Prostate gland (tissue), 2 donors: ENCODE measurements around the gene DNM3.
A peak's percentile ranks its signal among the peaks of the same experiment; 100 is the strongest.

Experiments used
- CTCF ChIP-seq, 4 experiments: fragments of 200-600 bp in 2 of 4; fragments of 450-650 bp in 2 of 4; sonication (generic) in 2 of 4; IDR thresholded peaks; 1 replicate in 3 of 4; 2 replicates in 1 of 4; pipeline ENCODE4 v1.5.1; 2016 to 2019; ENCODE audit warnings: antibody characterized with exemption in 4 of 4, mild to moderate bottlenecking in 2 of 4, moderate library complexity in 2 of 4
- POLR2AphosphoS5 ChIP-seq: sonication (generic); formaldehyde crosslinking; IDR thresholded peaks from one replicate; pipeline ENCODE4 v1.6.1; 2017; ENCODE audit warnings: antibody characterized with exemption

DNA sequence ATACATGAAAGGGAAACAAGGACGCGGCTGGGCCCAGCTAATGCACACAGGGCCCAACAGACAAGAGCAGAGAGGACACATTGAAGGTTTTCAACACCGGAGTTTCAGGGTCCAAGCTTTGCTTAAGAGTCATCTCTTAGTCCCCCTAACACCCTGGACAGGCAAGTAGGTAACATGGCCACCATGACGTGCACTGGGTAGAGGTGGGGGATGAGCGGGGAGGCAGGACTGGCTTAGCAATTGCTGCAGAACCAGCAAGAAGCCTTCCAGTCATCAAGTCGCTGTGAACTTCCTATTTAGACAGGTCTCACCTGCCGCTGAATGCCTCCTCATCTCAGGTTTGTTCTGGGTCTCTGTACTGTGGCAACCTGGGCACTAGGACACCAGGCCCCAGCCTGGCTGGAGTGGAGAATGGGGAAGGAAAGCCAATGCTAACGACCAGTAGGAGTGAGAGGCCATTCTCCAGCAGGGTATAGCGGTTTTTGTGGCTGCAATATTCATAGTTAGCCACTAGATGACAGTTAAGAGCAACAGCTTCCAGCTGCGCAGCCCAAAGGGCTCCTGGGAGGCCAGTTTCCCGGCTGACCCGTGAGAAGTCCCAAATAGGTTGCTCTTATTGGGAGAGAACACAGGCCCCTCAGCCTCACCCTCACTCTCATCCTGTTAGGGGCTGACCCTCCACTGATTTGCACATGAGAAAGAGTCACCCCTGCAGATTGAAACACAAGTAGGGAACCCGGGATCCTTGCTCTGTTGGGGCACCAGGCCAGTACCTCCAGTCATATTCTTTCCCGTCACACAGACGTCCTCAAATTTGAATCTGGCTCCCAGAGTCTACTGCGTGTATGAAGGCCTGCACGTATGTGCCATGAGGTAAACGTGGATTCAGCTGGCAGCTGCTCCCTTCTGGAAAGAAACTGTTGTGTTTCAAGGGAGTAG lies 608.6 kb downstream of the DNM3 start:
- TF ChIP-seq CTCF (IDR thresholded peaks at IDR 0.05) (peak; percentile 48 to 78 (median 73)), POLR2AphosphoS5 (no peak)
